Dermis blood vessel endothelial cell (primary cell): Measurements from ENCODE around the gene CYP26B1. TPM values are rescaled to one million over a fixed set of nuclear protein-coding genes. Genes with fewer than 3 reads are reported as not detected.

Experiments used
- DNase-seq: peaks from one replicate; pipeline ENCODE4 v3.0.0; 2010
- total RNA-seq: library from RNA; depleted of rRNA; stranded (reverse); fragments of >200 nt; gene quantifications from 2 replicates; pipeline ENCODE4 v1.2.3, GENCODE V29; 2014

Gene CYP26B1
- total RNA-seq, 1 donor from 2014 or later = under 0.01 TPM

DNA sequence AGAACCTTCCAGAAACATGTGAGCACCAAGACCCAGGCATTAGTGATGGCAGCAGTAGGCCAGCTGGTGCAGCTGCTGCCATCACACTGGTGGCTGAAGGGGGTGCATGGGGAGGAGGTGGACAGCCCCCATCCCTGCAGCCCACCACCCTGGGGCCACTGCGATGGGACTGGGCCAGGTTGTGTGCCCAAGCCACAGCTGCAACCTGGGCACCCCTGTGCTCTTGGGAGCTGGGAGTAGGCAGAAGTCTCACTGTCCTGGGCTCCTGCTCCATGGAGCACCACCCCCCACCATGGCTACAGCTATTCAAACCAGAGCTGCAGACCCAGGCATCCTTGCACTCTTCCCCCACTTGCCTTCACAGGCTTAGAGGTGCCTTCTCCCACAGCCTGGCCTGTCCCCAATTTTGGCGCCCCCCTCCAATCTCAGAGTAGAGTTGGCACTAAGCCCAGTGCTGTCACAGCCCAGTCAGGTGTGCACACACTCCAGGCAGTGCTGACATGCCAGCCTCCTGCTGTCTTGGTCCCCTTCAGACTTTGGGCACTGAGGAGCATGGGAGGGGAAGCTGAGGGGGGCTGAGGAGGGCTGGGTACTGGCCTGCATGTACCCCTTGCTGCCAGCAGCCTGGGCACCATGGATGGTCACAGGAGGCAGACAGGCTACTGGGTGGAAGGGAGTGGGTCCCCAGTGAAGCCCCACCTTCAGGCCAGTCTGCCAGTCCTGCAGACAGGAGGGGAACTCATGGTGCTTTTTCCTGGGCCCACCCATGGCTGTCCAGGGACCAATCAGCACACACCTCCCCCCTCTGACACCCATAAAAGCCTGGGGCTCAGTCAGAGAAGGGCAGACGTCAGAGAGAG lies 67.1 kb downstream of the CYP26B1 start:
- no peak for DNase-seq
